ENCODE results near the gene UROC1. TPM values are rescaled to one million over a fixed set of nuclear protein-coding genes. Genes with fewer than 3 reads are reported as not detected.

The UROC1 gene
- total RNA-seq, 2 donors from 2014 or later = not detected

GRCh38 chr3:126499401-126499800 is 18.2 kb downstream of the UROC1 start:
- intact Hi-C loops (cut with DNase I) = no loop called here
- ATAC-seq (no peak), DNase-seq (no peak)
- 81 to 87% methylated on average over 9 of the region's 9 CpGs for WGBS, 2 donors
- no peak for TF ChIP-seq POLR2A (IDR thresholded peaks at IDR 0.05)
- no peak for TF ChIP-seq CTCF (IDR thresholded peaks at IDR 0.05)
- no peaks in the 10 kb centered on the region for H3K27me3 ChIP-seq
- H3K4me3 ChIP-seq = no peak overlapping the region
- H3K9me3 ChIP-seq = no peaks in the 10 kb centered on the region
- H3K36me3 ChIP-seq (replicated peaks in 1 of 2; ENCODE audit: insufficient read depth in 1 of 2, low read depth in 2 of 2) = no peaks in the 10 kb centered on the region
- H3K4me1 ChIP-seq = no peaks in the 10 kb centered on the region
- no peak overlapping the region for H3K27ac ChIP-seq

- Histone ChIP-seq H3K9me3 (no peaks in the 10 kb centered on the region), H3K27me3 (no peaks in the 10 kb centered on the region), H3K4me1 (no peaks in the 10 kb centered on the region), H3K27ac (no peak overlapping the region), H3K4me3 (no peak overlapping the region), H3K36me3 (replicated peaks in 1 of 2; ENCODE audit: insufficient read depth in 1 of 2, low read depth in 2 of 2) (no peaks in the 10 kb centered on the region)
- TF ChIP-seq CTCF (IDR thresholded peaks at IDR 0.05) (no peak), POLR2A (IDR thresholded peaks at IDR 0.05) (no peak)
- WGBS, 2 donors = 70 to 79% methylated on average over 5 to 10 of the region's 10 CpGs
- intact Hi-C loops (cut with DNase I) = no loop called here
- ATAC-seq (no peak), DNase-seq (no peak)
These were observed 18.6 kb downstream of the UROC1 start for GRCh38 chr3:126498929-126499328.

GRCh38 chr3:126498461-126498860 is 19.1 kb downstream of the UROC1 start:
- no peaks in the 10 kb centered on the region for H3K27me3 ChIP-seq
- H3K27ac ChIP-seq = no peak overlapping the region
- no peak for TF ChIP-seq POLR2A (IDR thresholded peaks at IDR 0.05)
- TF ChIP-seq CTCF (IDR thresholded peaks at IDR 0.05) = no peak
- intact Hi-C loops (cut with DNase I) = no loop called here
- ATAC-seq (no peak), DNase-seq (no peak)
- no peaks in the 10 kb centered on the region for H3K4me1 ChIP-seq
- H3K9me3 ChIP-seq = no peaks in the 10 kb centered on the region
- WGBS, 2 donors = 60 to 70% methylated on average over 2 to 4 of the region's 4 CpGs
- H3K4me3 ChIP-seq = no peak overlapping the region
- H3K36me3 ChIP-seq (replicated peaks in 1 of 2; ENCODE audit: insufficient read depth in 1 of 2, low read depth in 2 of 2) = no peaks in the 10 kb centered on the region

GRCh38 chr3:126497956-126498355 is 19.6 kb downstream of the UROC1 start:
- DNase-seq = no peak
- Histone ChIP-seq H3K27ac (no peak overlapping the region), H3K36me3 (replicated peaks in 1 of 2; ENCODE audit: insufficient read depth in 1 of 2, low read depth in 2 of 2) (no peaks in the 10 kb centered on the region), H3K27me3 (no peaks in the 10 kb centered on the region), H3K4me1 (no peaks in the 10 kb centered on the region), H3K4me3 (no peak overlapping the region), H3K9me3 (no peaks in the 10 kb centered on the region)
- no peak for TF ChIP-seq CTCF (IDR thresholded peaks at IDR 0.05)
- no peak for TF ChIP-seq POLR2A (IDR thresholded peaks at IDR 0.05)
- ATAC-seq = no peak
- intact Hi-C loops (cut with DNase I) = no loop called here
- 87 to 91% methylated on average over 6 of the region's 6 CpGs for WGBS, 2 donors

All from body of pancreas (tissue), 4 donors.